Neural progenitor cell (in vitro differentiated cells): ENCODE data around the gene PFDN1. TPM values are rescaled to one million over a fixed set of nuclear protein-coding genes. Genes with fewer than 3 reads are reported as not detected.

Experiments
- DNase-seq: peaks from one replicate; pipeline ENCODE4 v3.0.0-alpha.2; 2016; ENCODE audit warnings: low spot score
- H2AFZ ChIP-seq: fragments of 200-600 bp; sonication (generic); replicated peaks from 2 replicates; pipeline ENCODE4 v1.6.1; 2016; ENCODE audit warnings: antibody characterized with exemption
- H3F3A ChIP-seq: fragments of 200-600 bp; sonication (generic); 2 replicates; pipeline ENCODE4 v1.6.1; 2016; ENCODE audit warnings: antibody characterized with exemption, low read depth
- H3K27ac ChIP-seq: fragments of 200-600 bp; sonication (generic); 2 replicates; pipeline ENCODE4 v1.5.1; 2016; ENCODE audit warnings: mild to moderate bottlenecking
- H3K27me3 ChIP-seq: fragments of 200-600 bp; sonication (generic); 2 replicates; pipeline ENCODE4 v1.6.1; 2016; ENCODE audit warnings: mild to moderate bottlenecking, moderate library complexity
- H3K36me3 ChIP-seq: fragments of 200-600 bp; sonication (generic); 2 replicates; pipeline ENCODE4 v1.5.1; 2016
- H3K4me1 ChIP-seq: fragments of 200-600 bp; sonication (generic); 2 replicates; pipeline ENCODE4 v1.6.1; 2016; ENCODE audit warnings: mixed run types
- H3K4me2 ChIP-seq: fragments of 200-600 bp; sonication (generic); 2 replicates; pipeline ENCODE4 v1.6.1; 2016
- H3K4me3 ChIP-seq: fragments of 200-600 bp; sonication (generic); 2 replicates; pipeline ENCODE4 v1.5.1; 2016
- H3K79me2 ChIP-seq: fragments of 200-600 bp; sonication (generic); 2 replicates; pipeline ENCODE4 v1.6.1; 2016; ENCODE audit warnings: low read depth
- H3K9ac ChIP-seq: fragments of 200-600 bp; sonication (generic); 2 replicates; pipeline ENCODE4 v1.6.1; 2016
- H3K9me3 ChIP-seq: fragments of 200-600 bp; sonication (generic); 2 replicates; pipeline ENCODE4 v1.5.1; 2016; ENCODE audit warnings: low read depth
- H4K20me1 ChIP-seq: fragments of 200-600 bp; sonication (generic); 2 replicates; pipeline ENCODE4 v1.6.1; 2016; ENCODE audit warnings: low read depth
- H3K27ac Mint-ChIP-seq: 3 replicates; pipeline ENCODE4 v1.8.0; 2021; ENCODE audit warnings: mixed read lengths
- H3K27me3 Mint-ChIP-seq: 2 replicates; pipeline ENCODE4 v1.8.0; 2022; ENCODE audit warnings: low read depth, mild to moderate bottlenecking, inconsistent platforms, moderate library complexity, mixed read lengths; ENCODE audit not compliant: insufficient read depth
- H3K36me3 Mint-ChIP-seq: 3 replicates; pipeline ENCODE4 v1.8.0; 2021; ENCODE audit warnings: mixed read lengths
- H3K4me1 Mint-ChIP-seq: 3 replicates; pipeline ENCODE4 v1.8.0; 2021; ENCODE audit warnings: mixed read lengths
- H3K4me3 Mint-ChIP-seq: 3 replicates; pipeline ENCODE4 v1.8.0; 2021; ENCODE audit warnings: mild to moderate bottlenecking, moderate library complexity, mixed read lengths
- H3K9me3 Mint-ChIP-seq: 3 replicates; pipeline ENCODE4 v1.8.0; 2020; ENCODE audit warnings: mixed read lengths
- EZH2 ChIP-seq: fragments of 200-600 bp; sonication (generic); IDR thresholded peaks from 2 replicates; pipeline ENCODE4 v1.6.1; 2017; ENCODE audit warnings: antibody characterized with exemption, mild to moderate bottlenecking, moderate library complexity
- EZH2phosphoT487 ChIP-seq: fragments of 200-600 bp; sonication (generic); IDR thresholded peaks from 2 replicates; pipeline ENCODE4 v1.6.1; 2017; ENCODE audit warnings: antibody characterized with exemption
- total RNA-seq: library from RNA; depleted of rRNA; stranded (reverse); fragments of >200 nt; gene quantifications from 2 replicates; pipeline ENCODE4 v1.2.3, GENCODE V29; 2015; ENCODE audit warnings: low replicate concordance
- TF ChIP-seq, protein P1 (sequence below): fragments of 200-600 bp; sonication (generic); IDR thresholded peaks from 2 replicates; pipeline ENCODE4 v1.5.1; 2017; ENCODE audit warnings: antibody characterized with exemption, mild to moderate bottlenecking

The PFDN1 gene
- total RNA-seq, 1 donor from 2014 or later: 79.8 TPM

- H3K4me1 ChIP-seq: no peaks in the 10 kb centered on the region
- H3K9ac ChIP-seq: no peak overlapping the region
- H3K4me3 Mint-ChIP-seq: no peak overlapping the region
Observed at GRCh38 chr5:140292212-140293036, 10.5 kb downstream of the PFDN1 start.

GRCh38 chr5:140287801-140288521, 14.9 kb downstream of the PFDN1 start:
- no peaks in the 10 kb centered on the region for H3K4me1 ChIP-seq
- H3K4me3 ChIP-seq: no peak overlapping the region
- H3K9me3 ChIP-seq: no peaks in the 10 kb centered on the region
- H3K27me3 ChIP-seq: no peaks in the 10 kb centered on the region
- no peaks in the 10 kb centered on the region for H3K9me3 Mint-ChIP-seq
- H3K36me3 ChIP-seq: no peaks in the 10 kb centered on the region
- no peak overlapping the region for H3K9ac ChIP-seq
- no peak for TF ChIP-seq EZH2
- TF ChIP-seq, protein P1, sequence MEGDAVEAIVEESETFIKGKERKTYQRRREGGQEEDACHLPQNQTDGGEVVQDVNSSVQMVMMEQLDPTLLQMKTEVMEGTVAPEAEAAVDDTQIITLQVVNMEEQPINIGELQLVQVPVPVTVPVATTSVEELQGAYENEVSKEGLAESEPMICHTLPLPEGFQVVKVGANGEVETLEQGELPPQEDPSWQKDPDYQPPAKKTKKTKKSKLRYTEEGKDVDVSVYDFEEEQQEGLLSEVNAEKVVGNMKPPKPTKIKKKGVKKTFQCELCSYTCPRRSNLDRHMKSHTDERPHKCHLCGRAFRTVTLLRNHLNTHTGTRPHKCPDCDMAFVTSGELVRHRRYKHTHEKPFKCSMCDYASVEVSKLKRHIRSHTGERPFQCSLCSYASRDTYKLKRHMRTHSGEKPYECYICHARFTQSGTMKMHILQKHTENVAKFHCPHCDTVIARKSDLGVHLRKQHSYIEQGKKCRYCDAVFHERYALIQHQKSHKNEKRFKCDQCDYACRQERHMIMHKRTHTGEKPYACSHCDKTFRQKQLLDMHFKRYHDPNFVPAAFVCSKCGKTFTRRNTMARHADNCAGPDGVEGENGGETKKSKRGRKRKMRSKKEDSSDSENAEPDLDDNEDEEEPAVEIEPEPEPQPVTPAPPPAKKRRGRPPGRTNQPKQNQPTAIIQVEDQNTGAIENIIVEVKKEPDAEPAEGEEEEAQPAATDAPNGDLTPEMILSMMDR: no peak
- no peak for TF ChIP-seq EZH2phosphoT487
- no peak overlapping the region for H3K4me3 Mint-ChIP-seq
- no peak overlapping the region for H3K27ac Mint-ChIP-seq
- H3F3A ChIP-seq: peaks cover 6% of the 10 kb centered on the region
- H3K4me1 Mint-ChIP-seq: no peaks in the 10 kb centered on the region
- peaks cover 56% of the 10 kb centered on the region for H4K20me1 ChIP-seq
- no peak overlapping the region for H2AFZ ChIP-seq
- no peak overlapping the region for H3K4me2 ChIP-seq
- no peaks in the 10 kb centered on the region for H3K27me3 Mint-ChIP-seq
- no peak overlapping the region for H3K27ac ChIP-seq
- no peak for DNase-seq
- H3K79me2 ChIP-seq: peaks cover 98% of the 10 kb centered on the region
- no peaks in the 10 kb centered on the region for H3K36me3 Mint-ChIP-seq

More at GRCh38 chr5:140292212-140293036, 10.5 kb downstream of the PFDN1 start:
- Mint-ChIP-seq H3K36me3 (no peaks in the 10 kb centered on the region), H3K27ac (no peak overlapping the region), H3K9me3 (no peaks in the 10 kb centered on the region), H3K4me1 (peaks cover 8% of the 10 kb centered on the region), H3K27me3 (no peaks in the 10 kb centered on the region)
- Histone ChIP-seq H3K79me2 (peaks cover 100% of the 10 kb centered on the region), H3F3A (peaks cover 6% of the 10 kb centered on the region), H3K9me3 (no peaks in the 10 kb centered on the region), H3K27ac (no peak overlapping the region), H3K4me3 (no peak overlapping the region), H3K27me3 (no peaks in the 10 kb centered on the region), H3K36me3 (no peaks in the 10 kb centered on the region), H3K4me2 (no peak overlapping the region), H4K20me1 (peaks cover 76% of the 10 kb centered on the region), H2AFZ (no peak overlapping the region)
- TF ChIP-seq, protein P1: no peak
- TF ChIP-seq EZH2: no peak
- TF ChIP-seq EZH2phosphoT487: no peak
- no peak for DNase-seq

DNA sequence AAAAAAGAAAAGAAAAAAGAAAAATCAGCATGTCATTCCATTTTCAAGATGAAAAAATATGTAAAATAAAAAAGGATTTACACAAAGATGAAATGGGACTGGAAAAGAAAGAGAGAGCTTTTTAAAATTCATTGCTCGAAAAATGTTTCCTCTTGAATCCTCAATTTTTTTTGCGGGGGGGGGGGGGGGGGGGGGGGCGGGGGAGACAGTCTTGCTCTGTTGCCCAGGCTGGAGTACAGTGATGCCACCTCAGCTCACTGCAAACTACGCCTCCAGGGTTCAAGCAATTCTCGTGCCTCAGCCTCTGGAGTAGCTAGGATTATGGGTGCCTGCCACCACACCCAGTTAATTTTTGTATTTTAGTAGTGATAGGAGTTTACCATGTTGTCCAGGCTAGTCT, 16.5 kb downstream of the PFDN1 start:
- Histone ChIP-seq H2AFZ (no peak overlapping the region), H3K4me3 (no peak overlapping the region), H3F3A (peaks cover 6% of the 10 kb centered on the region), H3K4me1 (no peaks in the 10 kb centered on the region), H3K36me3 (no peaks in the 10 kb centered on the region), H3K27ac (no peak overlapping the region), H4K20me1 (peaks cover 43% of the 10 kb centered on the region), H3K79me2 (peaks cover 94% of the 10 kb centered on the region), H3K27me3 (no peaks in the 10 kb centered on the region), H3K9me3 (no peaks in the 10 kb centered on the region), H3K9ac (no peak overlapping the region), H3K4me2 (no peak overlapping the region)
- DNase-seq: no peak
- Mint-ChIP-seq H3K27ac (no peak overlapping the region), H3K9me3 (no peaks in the 10 kb centered on the region), H3K4me3 (no peak overlapping the region), H3K36me3 (no peaks in the 10 kb centered on the region), H3K4me1 (no peaks in the 10 kb centered on the region), H3K27me3 (no peaks in the 10 kb centered on the region)
- TF ChIP-seq EZH2phosphoT487 (no peak), EZH2 (no peak)
- TF ChIP-seq, protein P1: no peak
